HL-60 (cell line): ENCODE measurements around the gene SMURF2.
"Not testable (repeated sequence)": the region's sequence is repeated elsewhere in the genome, so short reads cannot be mapped to it uniquely, and the experiment has no call there.

Source experiments
- DNase-seq, 2 experiments: peaks; one replicate each; pipeline ENCODE4 v3.0.0-alpha.2; 2010 to 2020; ENCODE audit warnings: low read depth in 1 of 2, low spot score in 1 of 2
- H3K27ac ChIP-seq: fragments of 250-450 bp; sonication (Bioruptor Pico); replicated peaks from 2 replicates; pipeline ENCODE4 v1.5.1; 2020; ENCODE audit warnings: mild to moderate bottlenecking, moderate library complexity
- H3K27me3 ChIP-seq: fragments of 250-450 bp; sonication (Bioruptor Pico); 2 replicates; pipeline ENCODE4 v1.5.1; 2021; ENCODE audit warnings: mild to moderate bottlenecking, moderate library complexity; ENCODE audit not compliant: insufficient read depth, poor library complexity, severe bottlenecking
- H3K4me3 ChIP-seq: replicated peaks from 2 replicates; pipeline ENCODE4 v1.5.1; 2011; ENCODE audit warnings: mild to moderate bottlenecking, control low read depth, low read length; ENCODE audit not compliant: insufficient read depth
- GABPA ChIP-seq: IDR thresholded peaks from 2 replicates; pipeline ENCODE4 v1.6.1; 2012; ENCODE audit warnings: low read depth
- POLR2AphosphoS5 ChIP-seq: IDR thresholded peaks from 2 replicates; pipeline ENCODE4 v1.6.1; 2012; ENCODE audit warnings: low read depth
- SPI1 ChIP-seq: IDR thresholded peaks from 2 replicates; pipeline ENCODE4 v1.6.1; 2012; ENCODE audit warnings: low read depth, mild to moderate bottlenecking, borderline replicate concordance
- TF ChIP-seq, protein P1 (sequence below): IDR thresholded peaks from 2 replicates; pipeline ENCODE4 v1.6.1; 2012; ENCODE audit warnings: low read depth; ENCODE audit not compliant: insufficient replicate concordance
- TF ChIP-seq, protein P2 (sequence below): IDR thresholded peaks from one replicate; pipeline ENCODE4 v1.5.1; 2011; ENCODE audit warnings: low read length, control low read depth, inconsistent platforms; ENCODE audit not compliant: insufficient read depth

Gene SMURF2

DNA sequence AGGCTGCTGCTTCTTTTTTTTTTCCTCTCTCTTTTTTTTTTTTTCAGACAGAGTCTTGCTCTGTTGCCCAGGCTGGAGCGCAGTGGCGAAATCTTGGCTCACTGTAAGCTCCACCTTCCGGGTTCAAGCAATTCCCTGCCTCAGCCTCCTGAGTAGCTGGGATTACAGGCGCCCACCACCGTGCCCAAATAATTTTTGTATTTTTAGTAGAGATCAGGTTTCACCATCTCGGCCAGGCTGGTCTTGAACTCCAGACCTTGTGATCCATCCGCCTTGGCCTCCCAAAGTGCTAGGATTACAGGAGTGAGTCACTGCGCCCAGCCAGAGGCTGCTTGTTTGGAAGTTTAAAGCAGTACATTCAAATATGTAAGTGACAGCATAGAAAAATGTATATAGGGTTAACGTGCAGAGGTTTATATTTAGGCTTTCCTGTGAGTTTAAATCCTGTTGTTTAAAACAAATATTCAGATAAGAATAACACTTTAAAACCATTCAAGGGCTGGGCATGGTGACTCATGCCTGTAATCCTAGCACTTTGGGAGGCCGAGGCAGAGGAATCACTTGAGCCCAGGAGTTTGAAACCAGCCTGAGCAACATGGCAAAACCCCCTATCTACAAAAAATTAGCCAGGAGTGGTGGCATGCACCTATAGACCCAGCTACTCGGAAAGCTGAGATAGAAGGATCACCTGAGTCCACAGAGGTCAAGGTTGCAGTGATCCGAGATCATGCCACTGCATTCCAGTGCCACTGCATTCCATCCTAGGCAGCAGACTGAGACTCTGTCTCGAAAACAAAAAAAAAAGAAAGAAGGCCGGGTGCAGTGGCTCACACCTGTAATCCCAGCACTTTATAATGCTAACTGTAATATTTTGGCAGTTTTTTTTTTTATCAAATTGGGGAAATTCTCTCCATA, 6.0 kb upstream of the SMURF2 start:
- not testable (repeated sequence) for H3K27ac ChIP-seq, H3K27me3 ChIP-seq, DNase-seq, H3K4me3 ChIP-seq

DNA sequence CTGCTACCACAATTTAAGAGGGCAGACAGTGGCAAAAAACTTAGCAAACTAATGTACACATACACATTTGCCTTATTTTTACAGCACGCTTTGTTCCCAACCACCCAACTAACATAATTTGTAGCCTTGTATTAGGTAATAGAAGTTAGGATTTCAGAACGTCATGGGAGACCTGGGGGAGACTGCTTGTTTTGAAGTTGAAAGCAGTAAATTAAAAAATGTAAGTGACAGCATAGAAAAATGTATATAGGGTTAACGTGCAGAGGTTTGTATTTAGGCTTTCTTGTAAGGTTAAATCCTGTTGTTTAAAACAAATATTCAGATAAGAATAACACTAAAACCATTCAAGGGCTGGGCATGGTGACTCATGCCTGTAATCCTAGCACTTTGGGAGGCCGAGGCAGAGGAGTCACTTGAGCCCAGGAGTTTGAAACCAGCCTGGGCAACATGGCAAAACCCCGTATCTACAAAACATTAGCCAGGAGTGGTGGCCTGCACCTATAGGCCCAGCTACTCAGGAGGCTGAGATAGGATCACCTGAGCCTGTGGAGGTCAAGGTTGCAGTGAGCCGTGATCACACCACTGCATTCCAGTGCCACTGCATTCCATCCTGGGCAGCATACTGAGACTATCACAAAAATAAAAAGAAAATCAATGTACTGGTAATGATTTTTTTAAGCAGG, 2.3 kb upstream of the SMURF2 start:
- not testable (repeated sequence) for DNase-seq, H3K27me3 ChIP-seq, H3K4me3 ChIP-seq, H3K27ac ChIP-seq

DNA sequence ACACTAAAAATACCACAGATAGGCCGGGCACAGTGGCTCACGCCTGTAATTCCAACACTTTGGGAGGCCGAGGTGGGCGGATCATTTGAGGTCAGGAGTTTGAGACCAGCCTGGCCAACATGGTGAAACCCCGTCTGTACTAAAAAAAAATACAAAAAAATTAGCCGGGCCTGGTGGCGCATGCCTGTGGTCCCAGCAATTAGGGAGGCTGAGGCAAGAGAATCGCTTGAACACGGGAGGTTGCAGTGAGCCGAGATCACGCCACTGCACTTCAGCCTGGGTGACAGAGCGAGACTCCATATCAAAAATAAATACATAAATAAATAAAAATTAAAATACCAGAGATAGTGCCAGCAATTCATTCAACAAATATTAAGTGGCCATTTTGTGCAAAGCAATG, 1.7 kb upstream of the SMURF2 start:
- not testable (repeated sequence) for H3K4me3 ChIP-seq, H3K27me3 ChIP-seq, DNase-seq, H3K27ac ChIP-seq

DNA sequence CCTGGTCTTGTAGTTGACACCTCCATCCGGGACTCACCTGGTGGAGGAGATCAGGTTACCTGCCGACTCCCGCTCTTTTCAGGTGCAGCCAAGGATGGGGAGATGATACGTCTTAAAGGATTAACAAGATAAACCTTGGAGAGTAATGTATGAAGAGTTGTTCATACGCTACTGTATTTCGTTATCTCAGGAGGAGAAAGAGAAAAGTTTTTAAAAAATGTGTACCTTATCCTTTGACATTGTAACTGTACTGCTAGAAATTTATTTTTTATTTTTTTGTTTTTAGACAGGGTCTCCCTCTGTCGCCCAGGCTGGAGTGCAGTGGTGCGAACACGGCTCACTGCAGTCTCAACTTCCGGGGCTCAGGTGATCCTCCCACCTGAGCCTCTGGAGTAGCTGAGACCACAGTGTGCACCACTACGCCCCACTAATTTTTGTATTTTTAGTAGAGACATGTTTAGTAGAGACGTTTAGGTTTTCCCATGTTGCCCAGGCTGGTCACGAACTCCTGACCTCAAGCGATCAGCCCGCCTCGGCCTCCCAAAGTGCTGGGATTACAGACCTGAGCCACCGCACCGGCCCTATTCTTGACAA, 764 bp upstream of the SMURF2 start:
- H3K27me3 ChIP-seq, result no peaks in the 10 kb centered on the region
- peak overlapping the region; percentile 71 for H3K27ac ChIP-seq
- H3K4me3 ChIP-seq, result peak overlapping the region; percentile 85
- TF ChIP-seq GABPA (no peak), SPI1 (no peak), POLR2AphosphoS5 (no peak)
- TF ChIP-seq, protein P1, sequence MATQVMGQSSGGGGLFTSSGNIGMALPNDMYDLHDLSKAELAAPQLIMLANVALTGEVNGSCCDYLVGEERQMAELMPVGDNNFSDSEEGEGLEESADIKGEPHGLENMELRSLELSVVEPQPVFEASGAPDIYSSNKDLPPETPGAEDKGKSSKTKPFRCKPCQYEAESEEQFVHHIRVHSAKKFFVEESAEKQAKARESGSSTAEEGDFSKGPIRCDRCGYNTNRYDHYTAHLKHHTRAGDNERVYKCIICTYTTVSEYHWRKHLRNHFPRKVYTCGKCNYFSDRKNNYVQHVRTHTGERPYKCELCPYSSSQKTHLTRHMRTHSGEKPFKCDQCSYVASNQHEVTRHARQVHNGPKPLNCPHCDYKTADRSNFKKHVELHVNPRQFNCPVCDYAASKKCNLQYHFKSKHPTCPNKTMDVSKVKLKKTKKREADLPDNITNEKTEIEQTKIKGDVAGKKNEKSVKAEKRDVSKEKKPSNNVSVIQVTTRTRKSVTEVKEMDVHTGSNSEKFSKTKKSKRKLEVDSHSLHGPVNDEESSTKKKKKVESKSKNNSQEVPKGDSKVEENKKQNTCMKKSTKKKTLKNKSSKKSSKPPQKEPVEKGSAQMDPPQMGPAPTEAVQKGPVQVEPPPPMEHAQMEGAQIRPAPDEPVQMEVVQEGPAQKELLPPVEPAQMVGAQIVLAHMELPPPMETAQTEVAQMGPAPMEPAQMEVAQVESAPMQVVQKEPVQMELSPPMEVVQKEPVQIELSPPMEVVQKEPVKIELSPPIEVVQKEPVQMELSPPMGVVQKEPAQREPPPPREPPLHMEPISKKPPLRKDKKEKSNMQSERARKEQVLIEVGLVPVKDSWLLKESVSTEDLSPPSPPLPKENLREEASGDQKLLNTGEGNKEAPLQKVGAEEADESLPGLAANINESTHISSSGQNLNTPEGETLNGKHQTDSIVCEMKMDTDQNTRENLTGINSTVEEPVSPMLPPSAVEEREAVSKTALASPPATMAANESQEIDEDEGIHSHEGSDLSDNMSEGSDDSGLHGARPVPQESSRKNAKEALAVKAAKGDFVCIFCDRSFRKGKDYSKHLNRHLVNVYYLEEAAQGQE, result no peak
- TF ChIP-seq, protein P2, sequence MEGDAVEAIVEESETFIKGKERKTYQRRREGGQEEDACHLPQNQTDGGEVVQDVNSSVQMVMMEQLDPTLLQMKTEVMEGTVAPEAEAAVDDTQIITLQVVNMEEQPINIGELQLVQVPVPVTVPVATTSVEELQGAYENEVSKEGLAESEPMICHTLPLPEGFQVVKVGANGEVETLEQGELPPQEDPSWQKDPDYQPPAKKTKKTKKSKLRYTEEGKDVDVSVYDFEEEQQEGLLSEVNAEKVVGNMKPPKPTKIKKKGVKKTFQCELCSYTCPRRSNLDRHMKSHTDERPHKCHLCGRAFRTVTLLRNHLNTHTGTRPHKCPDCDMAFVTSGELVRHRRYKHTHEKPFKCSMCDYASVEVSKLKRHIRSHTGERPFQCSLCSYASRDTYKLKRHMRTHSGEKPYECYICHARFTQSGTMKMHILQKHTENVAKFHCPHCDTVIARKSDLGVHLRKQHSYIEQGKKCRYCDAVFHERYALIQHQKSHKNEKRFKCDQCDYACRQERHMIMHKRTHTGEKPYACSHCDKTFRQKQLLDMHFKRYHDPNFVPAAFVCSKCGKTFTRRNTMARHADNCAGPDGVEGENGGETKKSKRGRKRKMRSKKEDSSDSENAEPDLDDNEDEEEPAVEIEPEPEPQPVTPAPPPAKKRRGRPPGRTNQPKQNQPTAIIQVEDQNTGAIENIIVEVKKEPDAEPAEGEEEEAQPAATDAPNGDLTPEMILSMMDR, result no peak
- DNase-seq, result no peak

DNA sequence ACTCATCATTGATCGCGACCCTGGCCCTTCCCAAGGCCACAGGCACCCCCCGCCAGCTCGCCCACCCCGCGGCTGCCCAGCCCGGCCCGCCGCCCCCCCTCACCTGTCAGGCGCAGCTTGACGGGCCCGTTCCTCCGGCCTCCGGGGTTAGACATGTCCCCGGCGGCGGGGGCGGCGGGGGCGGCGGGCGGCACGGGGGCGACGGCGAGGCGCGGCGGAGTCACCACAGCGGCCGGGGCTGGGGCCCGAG, 456 bp downstream of the SMURF2 start:
- DNase-seq, result no peak
- Histone ChIP-seq H3K27me3 (no peaks in the 10 kb centered on the region), H3K27ac (peak overlapping the region; percentile 54), H3K4me3 (peak overlapping the region; percentile 85)
- no peak for TF ChIP-seq SPI1
- no peak for TF ChIP-seq GABPA
- TF ChIP-seq, protein P1, result no peak
- no peak for TF ChIP-seq POLR2AphosphoS5
- TF ChIP-seq, protein P2, result no peak

DNA sequence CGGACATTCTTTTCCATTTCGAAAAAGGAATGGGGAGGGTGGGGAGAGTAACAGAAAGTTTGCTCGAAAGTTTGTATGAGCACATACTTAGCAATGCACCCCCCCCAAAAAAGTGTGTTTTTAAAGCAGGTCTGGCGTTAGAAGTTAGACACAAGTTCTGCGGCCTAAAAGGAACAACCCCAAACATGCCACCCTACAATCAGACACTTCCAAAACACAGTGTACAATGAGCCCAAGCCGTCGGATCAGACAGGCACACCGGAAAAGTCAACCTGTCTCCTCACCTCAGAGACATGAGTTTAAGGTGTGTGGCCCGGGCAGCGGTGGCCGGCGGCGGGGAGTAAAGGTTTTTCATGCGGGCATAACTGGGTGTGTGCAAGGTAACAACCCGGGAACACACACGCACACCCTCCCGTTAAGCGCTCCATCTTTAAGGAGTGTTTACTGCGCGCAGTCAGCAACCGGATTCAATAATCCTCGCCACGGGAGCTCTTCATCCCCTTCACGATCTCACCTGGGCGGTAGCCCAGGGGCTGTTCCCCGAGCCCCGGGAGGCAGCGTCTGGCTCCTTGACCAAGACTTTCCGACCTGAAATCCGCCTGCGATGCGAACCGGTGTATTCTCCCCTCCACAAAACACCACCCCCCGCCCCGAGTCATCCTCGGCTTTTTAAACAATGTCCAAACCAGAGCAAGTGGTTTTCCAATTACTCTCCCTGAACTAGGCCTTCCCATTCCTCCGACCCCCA, 955 bp downstream of the SMURF2 start:
- not testable (repeated sequence) for H3K27me3 ChIP-seq, DNase-seq
- Histone ChIP-seq H3K4me3 (peak overlapping the region; percentile 85), H3K27ac (peak overlapping the region; percentile 54)

DNA sequence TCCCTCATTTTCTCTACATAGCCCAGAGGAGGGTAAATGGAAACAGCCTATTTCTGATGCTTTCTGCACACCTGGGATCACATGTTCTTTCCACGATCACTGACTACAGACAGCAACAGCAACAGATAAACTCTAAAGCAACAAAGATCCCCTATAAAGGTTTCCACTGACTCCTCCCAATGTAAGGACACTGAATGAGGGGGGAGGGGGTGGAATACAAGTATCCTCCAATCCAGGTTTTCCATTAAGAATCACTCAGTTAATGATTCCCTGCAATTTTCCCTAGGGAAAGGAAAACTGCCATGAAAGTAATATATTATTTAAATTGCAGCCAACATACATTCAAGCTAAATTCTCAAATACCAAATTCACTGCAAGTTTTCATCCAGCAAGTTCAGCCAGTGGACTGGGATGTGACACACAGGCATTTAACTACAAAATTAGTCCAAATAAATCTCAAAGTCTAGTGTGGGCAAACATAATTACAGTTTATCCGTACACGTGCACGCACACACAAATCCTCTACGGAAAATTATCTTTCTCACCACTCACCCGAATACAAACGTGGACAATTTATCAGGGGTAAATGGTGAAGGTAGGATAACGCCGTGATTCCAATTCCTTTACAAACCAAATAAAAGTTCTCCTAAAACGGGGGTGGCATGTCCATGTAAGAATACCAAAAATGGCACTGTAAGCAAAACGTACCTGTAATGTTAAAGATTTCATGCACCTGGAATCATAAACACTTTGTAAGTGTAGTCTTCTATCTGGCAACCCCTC, 1.7 kb downstream of the SMURF2 start:
- H3K27ac ChIP-seq, DNase-seq, H3K27me3 ChIP-seq: not testable (repeated sequence)
- peak overlapping the region; percentile 85 for H3K4me3 ChIP-seq
